HL-60 (cell line): Measurements from ENCODE around the gene ZNF124.
"Not testable (repeated sequence)": the region's sequence is repeated elsewhere in the genome, so short reads cannot be mapped to it uniquely, and the experiment has no call there.

Source experiments
- DNase-seq, 2 experiments: peaks; one replicate each; pipeline ENCODE4 v3.0.0-alpha.2; 2010 to 2020; ENCODE audit warnings: low read depth in 1 of 2, low spot score in 1 of 2
- H3K27ac ChIP-seq: fragments of 250-450 bp; sonication (Bioruptor Pico); replicated peaks from 2 replicates; pipeline ENCODE4 v1.5.1; 2020; ENCODE audit warnings: mild to moderate bottlenecking, moderate library complexity
- H3K27me3 ChIP-seq: fragments of 250-450 bp; sonication (Bioruptor Pico); 2 replicates; pipeline ENCODE4 v1.5.1; 2021; ENCODE audit warnings: mild to moderate bottlenecking, moderate library complexity; ENCODE audit not compliant: insufficient read depth, poor library complexity, severe bottlenecking
- H3K4me3 ChIP-seq: replicated peaks from 2 replicates; pipeline ENCODE4 v1.5.1; 2011; ENCODE audit warnings: mild to moderate bottlenecking, control low read depth, low read length; ENCODE audit not compliant: insufficient read depth
- GABPA ChIP-seq: IDR thresholded peaks from 2 replicates; pipeline ENCODE4 v1.6.1; 2012; ENCODE audit warnings: low read depth
- POLR2AphosphoS5 ChIP-seq: IDR thresholded peaks from 2 replicates; pipeline ENCODE4 v1.6.1; 2012; ENCODE audit warnings: low read depth
- SPI1 ChIP-seq: IDR thresholded peaks from 2 replicates; pipeline ENCODE4 v1.6.1; 2012; ENCODE audit warnings: low read depth, mild to moderate bottlenecking, borderline replicate concordance
- TF ChIP-seq, protein P1 (sequence below): IDR thresholded peaks from 2 replicates; pipeline ENCODE4 v1.6.1; 2012; ENCODE audit warnings: low read depth; ENCODE audit not compliant: insufficient replicate concordance
- TF ChIP-seq, protein P2 (sequence below): IDR thresholded peaks from one replicate; pipeline ENCODE4 v1.5.1; 2011; ENCODE audit warnings: low read length, control low read depth, inconsistent platforms; ENCODE audit not compliant: insufficient read depth

The ZNF124 gene

DNA sequence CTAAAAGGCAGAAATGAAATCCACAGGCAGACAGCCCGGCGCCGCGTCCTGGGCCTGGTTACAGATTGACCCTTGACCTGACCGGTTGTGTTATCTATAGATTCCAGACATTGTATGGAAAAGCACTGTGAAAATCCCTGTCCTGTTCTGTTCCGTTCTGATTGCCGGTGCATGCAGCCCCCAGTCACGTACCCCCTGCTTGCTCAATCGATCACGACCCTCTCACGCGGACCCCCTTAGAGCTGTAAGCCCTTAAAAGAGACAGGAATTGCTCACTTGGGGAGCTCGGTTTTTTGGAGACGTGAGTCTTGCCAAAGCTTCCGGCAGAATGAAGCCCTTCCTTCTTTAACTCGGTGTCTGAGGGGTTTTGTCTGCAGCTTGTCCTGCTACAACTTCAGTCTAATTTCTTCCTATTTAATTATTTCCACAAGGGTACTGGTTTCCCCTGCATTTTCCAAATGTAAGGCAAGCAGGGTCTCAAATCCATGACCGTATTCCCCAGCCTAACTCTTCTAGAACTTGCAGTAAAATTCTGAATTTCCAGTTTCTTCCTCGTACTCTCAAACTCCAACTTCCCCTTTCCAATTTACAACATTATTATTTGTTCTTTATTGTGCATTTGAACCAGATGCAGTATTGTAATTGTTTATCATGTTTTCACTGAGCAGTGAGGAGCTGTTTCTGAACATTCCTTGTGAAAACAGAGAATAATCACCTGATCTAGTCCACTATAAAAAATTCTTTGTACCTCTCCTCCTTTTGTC lies 44.1 kb downstream of the ZNF124 start:
- peak overlapping the region; percentile 33 for H3K4me3 ChIP-seq
- DNase-seq, H3K27me3 ChIP-seq: not testable (repeated sequence)
- H3K27ac ChIP-seq, result peak overlapping the region; percentile 59
- peak; percentile 54; the same call in 1 of the 2 replicates for TF ChIP-seq SPI1

DNA sequence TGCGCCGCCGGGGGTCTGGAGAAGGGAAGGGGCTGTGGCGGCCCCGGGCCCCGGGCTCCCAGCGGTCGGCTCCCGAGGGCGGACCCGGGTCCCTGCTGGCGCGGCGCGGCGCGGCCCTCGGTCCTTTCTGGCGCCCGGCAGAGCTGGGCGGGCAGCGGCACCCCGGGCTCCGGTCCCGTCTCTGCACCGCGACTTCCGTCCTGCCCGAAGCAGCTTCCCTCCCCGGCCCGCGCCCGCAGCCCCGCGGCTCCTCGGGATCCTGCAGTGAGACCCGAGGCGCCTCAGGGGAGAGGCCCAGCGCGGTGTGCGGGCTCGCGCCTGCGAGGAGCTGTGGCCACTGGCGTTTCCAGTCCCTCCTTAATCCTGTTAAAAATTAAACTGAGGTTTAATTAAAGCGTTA lies 45.2 kb downstream of the ZNF124 start:
- not testable (repeated sequence) for DNase-seq, H3K27me3 ChIP-seq, H3K4me3 ChIP-seq, H3K27ac ChIP-seq

DNA sequence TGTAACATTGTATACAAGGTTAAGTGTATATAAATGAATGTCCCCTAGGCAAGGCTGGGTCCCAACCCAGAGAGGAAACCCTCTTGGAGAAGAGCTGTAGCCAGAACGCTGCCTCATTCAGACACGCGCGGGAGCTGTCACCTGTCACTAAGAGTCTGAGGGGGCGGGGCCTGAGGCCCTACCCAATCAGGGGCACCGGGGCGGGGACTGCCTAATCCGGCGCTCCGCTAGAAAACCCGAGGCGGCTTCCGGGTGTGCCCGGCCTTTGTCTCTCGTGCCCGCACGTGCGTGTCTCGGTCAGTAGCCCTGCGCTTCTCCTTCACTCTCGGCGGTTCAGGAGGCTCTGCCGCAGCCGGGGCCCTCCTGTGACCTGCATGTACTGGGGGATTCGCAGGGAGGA lies 45.7 kb downstream of the ZNF124 start:
- H3K4me3 ChIP-seq, H3K27me3 ChIP-seq, H3K27ac ChIP-seq, DNase-seq: not testable (repeated sequence)

DNA sequence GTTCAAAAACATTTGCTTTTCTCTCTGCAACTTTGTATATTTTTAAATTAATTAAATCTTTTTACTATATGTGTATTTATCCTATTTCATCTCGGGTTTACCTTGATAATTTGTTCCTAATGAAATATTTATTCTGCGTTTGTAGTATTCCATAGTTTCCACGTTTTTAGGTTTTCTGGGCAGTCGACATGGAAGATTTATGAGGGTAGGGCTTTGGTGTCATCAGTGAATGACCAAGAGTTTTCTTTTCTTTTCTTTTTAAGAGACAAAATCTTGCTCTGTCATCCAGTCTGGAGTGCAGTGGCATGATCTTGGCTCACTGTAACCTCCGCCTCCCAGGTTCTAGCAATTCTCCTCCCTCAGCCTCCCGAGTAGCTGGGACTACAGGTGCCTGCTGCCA lies 50.4 kb downstream of the ZNF124 start:
- no peak overlapping the region for H3K27ac ChIP-seq
- H3K4me3 ChIP-seq, result no peak overlapping the region
- TF ChIP-seq, protein P1, sequence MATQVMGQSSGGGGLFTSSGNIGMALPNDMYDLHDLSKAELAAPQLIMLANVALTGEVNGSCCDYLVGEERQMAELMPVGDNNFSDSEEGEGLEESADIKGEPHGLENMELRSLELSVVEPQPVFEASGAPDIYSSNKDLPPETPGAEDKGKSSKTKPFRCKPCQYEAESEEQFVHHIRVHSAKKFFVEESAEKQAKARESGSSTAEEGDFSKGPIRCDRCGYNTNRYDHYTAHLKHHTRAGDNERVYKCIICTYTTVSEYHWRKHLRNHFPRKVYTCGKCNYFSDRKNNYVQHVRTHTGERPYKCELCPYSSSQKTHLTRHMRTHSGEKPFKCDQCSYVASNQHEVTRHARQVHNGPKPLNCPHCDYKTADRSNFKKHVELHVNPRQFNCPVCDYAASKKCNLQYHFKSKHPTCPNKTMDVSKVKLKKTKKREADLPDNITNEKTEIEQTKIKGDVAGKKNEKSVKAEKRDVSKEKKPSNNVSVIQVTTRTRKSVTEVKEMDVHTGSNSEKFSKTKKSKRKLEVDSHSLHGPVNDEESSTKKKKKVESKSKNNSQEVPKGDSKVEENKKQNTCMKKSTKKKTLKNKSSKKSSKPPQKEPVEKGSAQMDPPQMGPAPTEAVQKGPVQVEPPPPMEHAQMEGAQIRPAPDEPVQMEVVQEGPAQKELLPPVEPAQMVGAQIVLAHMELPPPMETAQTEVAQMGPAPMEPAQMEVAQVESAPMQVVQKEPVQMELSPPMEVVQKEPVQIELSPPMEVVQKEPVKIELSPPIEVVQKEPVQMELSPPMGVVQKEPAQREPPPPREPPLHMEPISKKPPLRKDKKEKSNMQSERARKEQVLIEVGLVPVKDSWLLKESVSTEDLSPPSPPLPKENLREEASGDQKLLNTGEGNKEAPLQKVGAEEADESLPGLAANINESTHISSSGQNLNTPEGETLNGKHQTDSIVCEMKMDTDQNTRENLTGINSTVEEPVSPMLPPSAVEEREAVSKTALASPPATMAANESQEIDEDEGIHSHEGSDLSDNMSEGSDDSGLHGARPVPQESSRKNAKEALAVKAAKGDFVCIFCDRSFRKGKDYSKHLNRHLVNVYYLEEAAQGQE, result no peak
- TF ChIP-seq, protein P2, sequence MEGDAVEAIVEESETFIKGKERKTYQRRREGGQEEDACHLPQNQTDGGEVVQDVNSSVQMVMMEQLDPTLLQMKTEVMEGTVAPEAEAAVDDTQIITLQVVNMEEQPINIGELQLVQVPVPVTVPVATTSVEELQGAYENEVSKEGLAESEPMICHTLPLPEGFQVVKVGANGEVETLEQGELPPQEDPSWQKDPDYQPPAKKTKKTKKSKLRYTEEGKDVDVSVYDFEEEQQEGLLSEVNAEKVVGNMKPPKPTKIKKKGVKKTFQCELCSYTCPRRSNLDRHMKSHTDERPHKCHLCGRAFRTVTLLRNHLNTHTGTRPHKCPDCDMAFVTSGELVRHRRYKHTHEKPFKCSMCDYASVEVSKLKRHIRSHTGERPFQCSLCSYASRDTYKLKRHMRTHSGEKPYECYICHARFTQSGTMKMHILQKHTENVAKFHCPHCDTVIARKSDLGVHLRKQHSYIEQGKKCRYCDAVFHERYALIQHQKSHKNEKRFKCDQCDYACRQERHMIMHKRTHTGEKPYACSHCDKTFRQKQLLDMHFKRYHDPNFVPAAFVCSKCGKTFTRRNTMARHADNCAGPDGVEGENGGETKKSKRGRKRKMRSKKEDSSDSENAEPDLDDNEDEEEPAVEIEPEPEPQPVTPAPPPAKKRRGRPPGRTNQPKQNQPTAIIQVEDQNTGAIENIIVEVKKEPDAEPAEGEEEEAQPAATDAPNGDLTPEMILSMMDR, result no peak
- TF ChIP-seq GABPA (no peak), POLR2AphosphoS5 (no peak), SPI1 (no peak)
- H3K27me3 ChIP-seq, result no peaks in the 10 kb centered on the region
- no peak for DNase-seq

DNA sequence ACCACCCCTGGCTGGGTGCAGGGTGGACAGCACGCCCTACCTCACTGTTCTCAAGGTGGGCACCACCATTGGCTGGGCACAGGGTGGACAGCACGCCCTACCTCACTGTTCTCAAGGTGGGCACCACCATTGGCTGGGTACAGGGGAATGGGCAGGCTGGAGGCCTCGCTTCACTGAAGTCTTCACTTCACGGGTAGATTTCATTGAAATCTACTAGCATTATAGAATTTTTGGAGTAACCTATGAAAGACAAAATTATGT lies 51.5 kb downstream of the ZNF124 start:
- not testable (repeated sequence) for H3K27me3 ChIP-seq, H3K4me3 ChIP-seq, DNase-seq, H3K27ac ChIP-seq

DNA sequence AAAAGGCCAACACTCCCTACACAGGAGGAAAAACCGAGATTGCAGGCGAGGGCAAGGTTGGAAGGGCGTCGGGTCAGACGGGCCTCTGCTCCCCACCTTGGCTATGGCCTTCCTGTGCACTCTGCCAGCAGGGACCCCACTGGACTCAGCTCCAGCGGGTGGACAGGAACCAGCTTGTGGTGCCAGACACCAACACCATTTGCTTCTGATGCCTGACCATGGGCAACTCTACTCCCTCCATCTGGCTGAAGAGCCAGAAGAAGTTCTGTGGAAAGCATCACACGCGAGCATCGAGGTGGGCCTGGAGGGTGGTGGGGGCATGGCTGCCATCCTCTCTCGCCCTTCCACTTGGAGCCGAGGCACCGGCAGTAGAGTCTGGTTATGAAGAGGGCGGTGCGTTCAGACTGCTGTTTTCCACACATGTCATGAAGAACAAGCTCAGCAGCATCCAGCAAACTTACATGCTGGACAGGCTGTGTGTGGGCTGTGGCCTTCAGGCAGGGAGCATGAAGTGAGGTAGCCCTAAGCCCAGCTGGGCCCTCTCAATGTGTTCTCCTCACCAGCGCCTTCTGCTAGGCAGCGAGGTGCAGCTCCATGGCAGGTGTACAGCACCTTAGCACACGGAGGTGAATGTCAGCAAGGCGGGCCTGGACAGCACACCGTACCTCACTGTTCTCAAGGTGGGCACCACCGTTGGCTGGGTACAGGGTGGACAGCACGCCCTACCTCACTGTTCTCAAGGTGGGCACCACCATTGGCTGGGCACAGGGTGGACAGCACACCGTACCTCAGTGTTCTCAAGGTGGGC lies 52.0 kb downstream of the ZNF124 start:
- Histone ChIP-seq H3K27ac (no peak overlapping the region), H3K4me3 (no peak overlapping the region), H3K27me3 (no peaks in the 10 kb centered on the region)
- TF ChIP-seq, protein P2, result no peak
- TF ChIP-seq GABPA (no peak), POLR2AphosphoS5 (no peak), SPI1 (no peak)
- TF ChIP-seq, protein P1, result no peak
- DNase-seq, result no peak
